HL-60 (cell line): ENCODE data around the gene HS6ST3.

Experiments
- POLR2AphosphoS5 ChIP-seq: IDR thresholded peaks from 2 replicates; pipeline ENCODE4 v1.6.1; 2012; ENCODE audit warnings: low read depth
- REST ChIP-seq: IDR thresholded peaks from 2 replicates; pipeline ENCODE4 v1.6.1; 2012; ENCODE audit warnings: low read depth; ENCODE audit not compliant: insufficient replicate concordance

- TF ChIP-seq REST = no peak
- no peak for TF ChIP-seq POLR2AphosphoS5
Observed at GRCh38 chr13:96850538-96851145, 760.7 kb downstream of the HS6ST3 start.
